Inferior parietal cortex (tissue), 1 donor: Measurements from ENCODE around the gene DEPDC5.
"Not testable (repeated sequence)": the region's sequence is repeated elsewhere in the genome, so short reads cannot be mapped to it uniquely, and the experiment has no call there.

Source experiments
- DNase-seq: peaks from one replicate; pipeline ENCODE4 v3.0.0-alpha.2; 2016; ENCODE audit errors: extremely low spot score

The DEPDC5 gene

GRCh38 chr22:31815383-31815814 lies 61.6 kb downstream of the DEPDC5 start:
- DNase-seq = not testable (repeated sequence)

- no peak for DNase-seq
These were observed 62.9 kb downstream of the DEPDC5 start for GRCh38 chr22:31816750-31817149.

- no peak for DNase-seq
These were observed 64.9 kb downstream of the DEPDC5 start for GRCh38 chr22:31818481-31819392.

GRCh38 chr22:31820655-31821054 lies 66.8 kb downstream of the DEPDC5 start:
- DNase-seq = no peak

GRCh38 chr22:31821572-31821971 lies 67.8 kb downstream of the DEPDC5 start:
- DNase-seq = no peak

GRCh38 chr22:31822523-31822922 lies 68.7 kb downstream of the DEPDC5 start:
- DNase-seq = no peak

- no peak for DNase-seq
These were observed 71.7 kb downstream of the DEPDC5 start for GRCh38 chr22:31825513-31825912.

- DNase-seq = no peak
These were observed 72.6 kb downstream of the DEPDC5 start for GRCh38 chr22:31826443-31826842.

- no peak for DNase-seq
These were observed 74.9 kb downstream of the DEPDC5 start for GRCh38 chr22:31828739-31829138.

- DNase-seq = peak; percentile 51
These were observed 75.7 kb downstream of the DEPDC5 start for GRCh38 chr22:31829505-31829904.

- no peak for DNase-seq
These were observed 76.9 kb downstream of the DEPDC5 start for GRCh38 chr22:31830721-31831070.

- DNase-seq = no peak
These were observed 80.1 kb downstream of the DEPDC5 start for GRCh38 chr22:31833930-31834329.

- no peak for DNase-seq
These were observed 82.2 kb downstream of the DEPDC5 start for GRCh38 chr22:31836010-31836409.

GRCh38 chr22:31838917-31839316 lies 85.1 kb downstream of the DEPDC5 start:
- DNase-seq = no peak

GRCh38 chr22:31839986-31840385 lies 86.2 kb downstream of the DEPDC5 start:
- no peak for DNase-seq

- DNase-seq = no peak
These were observed 86.8 kb downstream of the DEPDC5 start for GRCh38 chr22:31840585-31840984.

GRCh38 chr22:31841078-31841827 lies 87.4 kb downstream of the DEPDC5 start:
- no peak for DNase-seq

GRCh38 chr22:31843526-31843925 lies 89.7 kb downstream of the DEPDC5 start:
- no peak for DNase-seq

GRCh38 chr22:31844941-31845340 lies 91.1 kb downstream of the DEPDC5 start:
- no peak for DNase-seq

- DNase-seq = no peak
These were observed 92.6 kb downstream of the DEPDC5 start for GRCh38 chr22:31846161-31847115.

- no peak for DNase-seq
These were observed 94.6 kb downstream of the DEPDC5 start for GRCh38 chr22:31848411-31848810.

GRCh38 chr22:31850135-31850534 lies 96.3 kb downstream of the DEPDC5 start:
- DNase-seq = no peak
